Left lung (tissue), 10 donors: ENCODE measurements around the gene MED29. TPM values are rescaled to one million over a fixed set of nuclear protein-coding genes. Genes with fewer than 3 reads are reported as not detected.

Experiments used
- ATAC-seq: fragments of 200-7000 bp; cut with Tn5 transposase; one replicate; pipeline ENCODE4 v1.9.1; 2020; ENCODE audit warnings: moderate library complexity
- DNase-seq, 4 donors: peaks; one replicate each; pipeline ENCODE4 v3.0.0-alpha.2; 2013 to 2020
- H3K27ac ChIP-seq, 2 donors: fragments of 200-600 bp; sonication (generic) in 1 of 2; one replicate each; pipeline versions ENCODE4 v1.5.0 to v1.8.0; 2020 to 2021
- H3K27me3 ChIP-seq, 2 donors: fragments of 200-600 bp; sonication (generic) in 1 of 2; one replicate each; pipeline versions ENCODE4 v1.5.0 to v1.8.0; 2020 to 2021
- H3K36me3 ChIP-seq, 2 donors: fragments of 200-600 bp; sonication (generic) in 1 of 2; one replicate each; pipeline versions ENCODE4 v1.5.0 to v1.8.0; 2020 to 2021
- H3K4me1 ChIP-seq, 2 donors: fragments of 200-600 bp; one replicate each; pipeline ENCODE4 v1.8.0; 2021
- H3K4me3 ChIP-seq, 2 donors: fragments of 200-600 bp; sonication (generic) in 1 of 2; one replicate each; pipeline versions ENCODE4 v1.5.0 to v1.8.0; 2020 to 2021; ENCODE audit warnings: mild to moderate bottlenecking in 1 of 2
- H3K9me3 ChIP-seq, 2 donors: fragments of 200-600 bp; sonication (generic) in 1 of 2; one replicate each; pipeline versions ENCODE4 v1.5.0 to v1.8.0; 2020 to 2021
- intact Hi-C, 2 donors: fragments of 100-400 bp; cut with DNase I; formaldehyde crosslinking; loops; one replicate each; pipeline versions ENCODE4 v1.11.2 to v1.14.2; 2022
- polyA plus RNA-seq, 6 donors: library from polyadenylated mRNA; unstranded; fragments of 120-200 nt; gene quantifications; one replicate each; pipeline ENCODE4 v1.2.1, GENCODE V29; 2013; ENCODE audit not compliant: insufficient read length in 6 of 6
- total RNA-seq, 2 donors: library from RNA; stranded (reverse); fragmentation: NEBNext Ultra II Directional; extraction: Animal tissue kit (Norgen Biotek cat#: 25700); gene quantifications; one replicate each; pipeline ENCODE4 v1.2.1, GENCODE V29; 2021
- TF ChIP-seq, protein P1 (sequence below), 2 donors: fragments of 200-600 bp; sonication (generic) in 1 of 2; IDR thresholded peaks; one replicate each; pipeline versions ENCODE4 v1.5.0 to v1.8.0; 2021; ENCODE audit warnings: antibody characterized with exemption in 2 of 2
- donor health status: DM: no; HTN: yes; CAD: no.
- donor health status: DM: no; HTN: no; CAD: no.

Gene MED29
- total and polyA plus RNA-seq, 8 donors, result 28.7 to 43.4 (median 33.5) TPM

DNA sequence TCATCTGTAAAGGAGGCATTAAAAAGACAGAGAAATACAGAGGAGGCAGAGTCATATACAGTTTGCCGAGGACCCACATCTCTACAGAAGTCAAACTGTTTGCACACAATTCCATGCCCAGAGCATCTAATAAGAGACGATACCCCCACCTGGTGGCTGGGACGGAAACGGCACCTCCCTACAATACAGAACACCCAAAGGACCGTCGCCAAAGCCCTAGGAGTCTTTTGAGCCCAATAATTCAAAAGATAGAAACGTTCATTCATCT lies 20.6 kb downstream of the MED29 start:
- DNase-seq, result peak; percentile 85 to 92 (median 90)
- ATAC-seq, result peak; percentile 46
- peak overlapping the region in 1 of 2 donors; percentile 100 for H3K4me3 ChIP-seq
- H3K27me3 ChIP-seq, result peaks cover 0 to 12% of the 10 kb centered on the region in 2 donors
- no peaks in the 10 kb centered on the region for H3K9me3 ChIP-seq
- peaks cover 9 to 22% of the 10 kb centered on the region in 2 donors for H3K36me3 ChIP-seq
- peaks cover 11 to 62% of the 10 kb centered on the region in 2 donors for H3K4me1 ChIP-seq
- peak overlapping the region; percentile 98 to 100 for H3K27ac ChIP-seq
- intact Hi-C loops, result no loop called here
- TF ChIP-seq, protein P1, sequence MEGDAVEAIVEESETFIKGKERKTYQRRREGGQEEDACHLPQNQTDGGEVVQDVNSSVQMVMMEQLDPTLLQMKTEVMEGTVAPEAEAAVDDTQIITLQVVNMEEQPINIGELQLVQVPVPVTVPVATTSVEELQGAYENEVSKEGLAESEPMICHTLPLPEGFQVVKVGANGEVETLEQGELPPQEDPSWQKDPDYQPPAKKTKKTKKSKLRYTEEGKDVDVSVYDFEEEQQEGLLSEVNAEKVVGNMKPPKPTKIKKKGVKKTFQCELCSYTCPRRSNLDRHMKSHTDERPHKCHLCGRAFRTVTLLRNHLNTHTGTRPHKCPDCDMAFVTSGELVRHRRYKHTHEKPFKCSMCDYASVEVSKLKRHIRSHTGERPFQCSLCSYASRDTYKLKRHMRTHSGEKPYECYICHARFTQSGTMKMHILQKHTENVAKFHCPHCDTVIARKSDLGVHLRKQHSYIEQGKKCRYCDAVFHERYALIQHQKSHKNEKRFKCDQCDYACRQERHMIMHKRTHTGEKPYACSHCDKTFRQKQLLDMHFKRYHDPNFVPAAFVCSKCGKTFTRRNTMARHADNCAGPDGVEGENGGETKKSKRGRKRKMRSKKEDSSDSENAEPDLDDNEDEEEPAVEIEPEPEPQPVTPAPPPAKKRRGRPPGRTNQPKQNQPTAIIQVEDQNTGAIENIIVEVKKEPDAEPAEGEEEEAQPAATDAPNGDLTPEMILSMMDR (IDR thresholded peaks at IDR 0.05), result peak; percentile 88 to 94

GRCh38 chr19:39412100-39412866 lies 21.1 kb downstream of the MED29 start, which contains the start of gene PLEKHG2:
Gene PLEKHG2, plus strand, starts transcription at chr19:39412669. Its CDS starts 1,418 bp downstream, at chr19:39414087.
- H3K36me3 ChIP-seq, result peaks cover 9 to 24% of the 10 kb centered on the region in 2 donors
- H3K27me3 ChIP-seq, result peaks cover 0 to 12% of the 10 kb centered on the region in 2 donors
- peaks cover 11 to 65% of the 10 kb centered on the region in 2 donors for H3K4me1 ChIP-seq
- DNase-seq (peak; percentile 95 to 100 (median 98)), ATAC-seq (peak; percentile 58)
- H3K4me3 ChIP-seq, result peak within 1 kb of the TSS; percentile 90 to 100
- intact Hi-C loops, result no loop called here
- TF ChIP-seq, protein P1 (IDR thresholded peaks at IDR 0.05), result peak in 1 of 2 donors; percentile 82
- H3K9me3 ChIP-seq, result no peaks in the 10 kb centered on the region
- H3K27ac ChIP-seq, result peak within 1 kb of the TSS; percentile 98 to 100

DNA sequence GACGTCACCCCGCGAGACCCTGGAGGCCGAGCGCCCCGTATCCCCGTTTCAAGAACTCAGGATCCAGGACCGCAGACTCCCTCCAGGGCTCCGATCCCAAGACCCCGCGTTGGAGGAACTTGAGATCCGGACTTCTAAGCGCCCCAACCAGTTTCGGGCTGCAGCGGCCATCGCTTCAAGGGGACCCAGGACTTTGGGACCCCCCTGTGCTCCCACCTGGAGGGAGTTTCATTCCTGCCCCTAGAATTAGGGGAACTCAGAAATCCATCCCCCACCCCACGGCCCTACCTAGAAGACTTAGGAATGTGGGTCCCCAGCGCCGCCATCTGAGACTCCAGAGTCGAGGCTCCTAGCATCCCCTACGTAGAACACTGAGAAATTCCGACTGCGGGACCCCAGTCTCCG lies 21.7 kb downstream of the MED29 start:
- Histone ChIP-seq H3K36me3 (peaks cover 6 to 24% of the 10 kb centered on the region in 2 donors), H3K9me3 (no peaks in the 10 kb centered on the region), H3K4me3 (peak overlapping the region; percentile 90 to 100), H3K27ac (peak overlapping the region; percentile 98 to 100), H3K27me3 (peaks cover 0 to 12% of the 10 kb centered on the region in 2 donors), H3K4me1 (peaks cover 11 to 65% of the 10 kb centered on the region in 2 donors)
- DNase-seq, result no peak
- ATAC-seq, result no peak
- intact Hi-C loops, result no loop called here
- TF ChIP-seq, protein P1 (IDR thresholded peaks at IDR 0.05), result peak; percentile 7 to 84

- TF ChIP-seq, protein P1 (IDR thresholded peaks at IDR 0.05), result no peak
- Histone ChIP-seq H3K36me3 (peaks cover under 1 to 24% of the 10 kb centered on the region in 2 donors), H3K27ac (peak overlapping the region; percentile 98 to 100), H3K4me1 (peaks cover 11 to 65% of the 10 kb centered on the region in 2 donors), H3K27me3 (peaks cover 0 to 12% of the 10 kb centered on the region in 2 donors), H3K9me3 (no peaks in the 10 kb centered on the region), H3K4me3 (peak overlapping the region; percentile 90 to 100)
- peak; percentile 0 for ATAC-seq
- intact Hi-C loops, result no loop called here
- peak in 3 of 4 donors; percentile 59 to 86 (median 85) for DNase-seq
Measured at GRCh38 chr19:39413272-39413910, 22.2 kb downstream of the MED29 start.
